NCI-H187 treated with DMSO at 0.1 percent for 48 hours (cell line): ENCODE measurements around the gene SSBP2.
"Not testable (repeated sequence)": the region's sequence is repeated elsewhere in the genome, so short reads cannot be mapped to it uniquely, and the experiment has no call there.

ENCODE experiments used
- DNase-seq: peaks from one replicate; lab custom pipeline; 2025; lab: John Stamatoyannopoulos, UW

The SSBP2 gene

GRCh38 chr5:81427566-81427965 lies 323.3 kb downstream of the SSBP2 start:
- no peak for DNase-seq

- no peak for DNase-seq
Measured at GRCh38 chr5:81426359-81427030, 324.4 kb downstream of the SSBP2 start.

- DNase-seq, result no peak
Measured at GRCh38 chr5:81425569-81425968, 325.3 kb downstream of the SSBP2 start.

- no peak for DNase-seq
Measured at GRCh38 chr5:81424728-81425127, 326.2 kb downstream of the SSBP2 start.

GRCh38 chr5:81422671-81423070 lies 328.2 kb downstream of the SSBP2 start:
- DNase-seq, result no peak

- no peak for DNase-seq
Measured at GRCh38 chr5:81420039-81420667, 330.7 kb downstream of the SSBP2 start.

GRCh38 chr5:81418606-81419005 lies 332.3 kb downstream of the SSBP2 start:
- DNase-seq, result no peak

GRCh38 chr5:81417052-81417451 lies 333.8 kb downstream of the SSBP2 start:
- no peak for DNase-seq

GRCh38 chr5:81409896-81410295 lies 341.0 kb downstream of the SSBP2 start:
- no peak for DNase-seq

GRCh38 chr5:81409361-81409760 lies 341.5 kb downstream of the SSBP2 start:
- no peak for DNase-seq

GRCh38 chr5:81408496-81408895 lies 342.4 kb downstream of the SSBP2 start:
- no peak for DNase-seq

- not testable (repeated sequence) for DNase-seq
Measured at GRCh38 chr5:81407811-81408210, 343.1 kb downstream of the SSBP2 start.

- no peak for DNase-seq
Measured at GRCh38 chr5:81405126-81405891, 345.6 kb downstream of the SSBP2 start.

- DNase-seq, result no peak
Measured at GRCh38 chr5:81402192-81402930, 348.5 kb downstream of the SSBP2 start.

GRCh38 chr5:81401266-81401665 lies 349.6 kb downstream of the SSBP2 start:
- DNase-seq, result no peak

GRCh38 chr5:81400375-81400774 lies 350.5 kb downstream of the SSBP2 start:
- DNase-seq, result no peak

GRCh38 chr5:81398741-81399140 lies 352.2 kb downstream of the SSBP2 start:
- no peak for DNase-seq

GRCh38 chr5:81397176-81397575 lies 353.7 kb downstream of the SSBP2 start:
- no peak for DNase-seq

- DNase-seq, result no peak
Measured at GRCh38 chr5:81395262-81395661, 355.6 kb downstream of the SSBP2 start.

- DNase-seq, result no peak
Measured at GRCh38 chr5:81393783-81394718, 356.8 kb downstream of the SSBP2 start, which contains the start of gene ACOT12. ACOT12 (minus strand) TSS chr5:81394134; CDS start chr5:81394114, 20 bp downstream.

- DNase-seq, result no peak
Measured at GRCh38 chr5:81393430-81393782, 357.5 kb downstream of the SSBP2 start.
